BJ (cell line): ENCODE results near the gene PDE3B. TPM values are rescaled to one million over a fixed set of nuclear protein-coding genes. Genes with fewer than 3 reads are reported as not detected.
A peak's percentile ranks its signal among the peaks of the same experiment; 100 is the strongest.

Experiments used
- CTCF ChIA-PET: fragments of 350-600 bp; formaldehyde crosslinking; extraction: SDS; loops from one replicate; lab custom pipeline; 2021; ENCODE audit warnings: antibody characterized with exemption, inconsistent platforms; lab: Yijun Ruan, JAX
- POLR2A ChIA-PET: fragments of 300-600 bp; sonication (Branson Sonifier 250); formaldehyde crosslinking; extraction: SDS; loops from one replicate; lab custom pipeline; 2021; ENCODE audit warnings: antibody characterized with exemption; lab: Charles Lee
- DNase-seq: peaks from one replicate; pipeline ENCODE4 v3.0.0-alpha.2; 2011; ENCODE audit warnings: low read depth
- H3K27me3 ChIP-seq: 2 replicates; pipeline ENCODE4 v1.6.0; 2011; ENCODE audit warnings: low read length; ENCODE audit not compliant: control insufficient read depth, insufficient read depth
- H3K36me3 ChIP-seq: 2 replicates; pipeline ENCODE4 v1.5.1; 2011; ENCODE audit warnings: low read length; ENCODE audit not compliant: control insufficient read depth, insufficient read depth
- H3K4me3 ChIP-seq: 2 replicates; pipeline ENCODE4 v1.5.1; 2011; ENCODE audit warnings: low read depth, mild to moderate bottlenecking, control low read depth, low read length
- CTCF ChIP-seq: IDR thresholded peaks from 2 replicates; pipeline ENCODE4 v1.5.1; 2011; ENCODE audit warnings: low read depth, mild to moderate bottlenecking, control low read depth, inconsistent platforms, low read length, moderate library complexity; ENCODE audit not compliant: insufficient read depth
- polyA plus RNA-seq: library from polyadenylated mRNA; depleted of rRNA; stranded (reverse); fragments of >200 nt; gene quantifications from 2 replicates; pipeline ENCODE4 v1.2.3, GENCODE V29; 2011

Gene PDE3B
- polyA plus RNA-seq, 1 experiment, result 0.06 TPM

- POLR2A ChIA-PET, result no interaction called here
- Histone ChIP-seq H3K4me3 (no peak overlapping the region), H3K27me3 (peaks cover 3% of the 10 kb centered on the region; the same call in 1 of the 2 replicates), H3K36me3 (no peaks in the 10 kb centered on the region)
- no peak for DNase-seq
- no peak for TF ChIP-seq CTCF
- CTCF ChIA-PET, result no interaction called here
These were observed 1.8 kb upstream of the PDE3B start for GRCh38 chr11:14641801-14642200.

- no peaks in the 10 kb centered on the region for H3K36me3 ChIP-seq
- H3K27me3 ChIP-seq, result peaks cover 3% of the 10 kb centered on the region; the same call in 1 of the 2 replicates
- ChIA-PET POLR2A (no interaction called here), CTCF (no interaction called here)
- TF ChIP-seq CTCF, result no peak
- H3K4me3 ChIP-seq, result no peak overlapping the region
- DNase-seq, result no peak
These were observed 1.2 kb upstream of the PDE3B start for GRCh38 chr11:14642453-14642852.

GRCh38 chr11:14642873-14643696 is 519 bp upstream of the PDE3B start:
- no peak for DNase-seq
- peaks cover 3% of the 10 kb centered on the region; the same call in 1 of the 2 replicates for H3K27me3 ChIP-seq
- POLR2A ChIA-PET, result no interaction called here
- H3K4me3 ChIP-seq, result peak overlapping the region; percentile 45
- no peaks in the 10 kb centered on the region for H3K36me3 ChIP-seq
- CTCF ChIA-PET, result interaction anchor here (1.0 kb wide), 1 partner anchor 10 kb away, joined by 4 read pairs; no protein-coding TSS in a partner anchor
- TF ChIP-seq CTCF, result no peak

- no peaks in the 10 kb centered on the region for H3K36me3 ChIP-seq
- no peak for DNase-seq
- H3K27me3 ChIP-seq, result peaks cover 3% of the 10 kb centered on the region; the same call in 1 of the 2 replicates
- POLR2A ChIA-PET, result no interaction called here
- 0 out of 2 replicates have a peak, but pooled peaks have one; percentile 14 for TF ChIP-seq CTCF
- CTCF ChIA-PET, result interaction anchor here (1.0 to 1.5 kb wide), 6 partner anchors 9 to 264 kb away, joined by 3 to 6 read pairs (median 4); partner anchors contain the start of gene CYP2R1
- H3K4me3 ChIP-seq, result peak overlapping the region; percentile 45
These were observed 816 bp downstream of the PDE3B start for GRCh38 chr11:14644226-14645014.
